HG03060 (cell line): ENCODE measurements around the gene ATG9A.
A peak's percentile ranks its signal among the peaks of the same experiment; 100 is the strongest.
"Not testable (repeated sequence)": the region's sequence is repeated elsewhere in the genome, so short reads cannot be mapped to it uniquely, and the experiment has no call there.

ENCODE experiments used
- ATAC-seq: cut with Tn5 transposase; IDR thresholded peaks from one replicate; pipeline ENCODE4 v1.9.1; 2021; ENCODE audit warnings: low read depth, moderate number of reproducible peaks; ENCODE audit not compliant: unreplicated experiment

ATG9A gene

GRCh38 chr2:219207134-219207883 lies 22.1 kb downstream of the ATG9A start:
- ATAC-seq: no peak

- ATAC-seq: peak; percentile 89
These were observed 22.9 kb downstream of the ATG9A start, which contains the start of gene ZFAND2B for GRCh38 chr2:219206328-219207133. Gene ZFAND2B (plus strand): TSS chr2:219206782. CDS start chr2:219206988, 206 bp downstream.

GRCh38 chr2:219205981-219206327 lies 23.5 kb downstream of the ATG9A start:
- no peak for ATAC-seq

GRCh38 chr2:219205165-219205538 lies 24.3 kb downstream of the ATG9A start:
- no peak for ATAC-seq

GRCh38 chr2:219204425-219205164 lies 24.8 kb downstream of the ATG9A start:
- ATAC-seq: no peak

- ATAC-seq: not testable (repeated sequence)
These were observed 28.1 kb downstream of the ATG9A start for GRCh38 chr2:219201331-219201730.

- not testable (repeated sequence) for ATAC-seq
These were observed 28.7 kb downstream of the ATG9A start for GRCh38 chr2:219200502-219201326.

- ATAC-seq: no peak
These were observed 29.8 kb downstream of the ATG9A start for GRCh38 chr2:219199470-219200211.

- ATAC-seq: no peak
These were observed 30.5 kb downstream of the ATG9A start for GRCh38 chr2:219198974-219199373.

GRCh38 chr2:219197388-219197787 lies 32.0 kb downstream of the ATG9A start:
- no peak for ATAC-seq

- no peak for ATAC-seq
These were observed 42.5 kb downstream of the ATG9A start for GRCh38 chr2:219186754-219187456.

- no peak for ATAC-seq
These were observed 45.3 kb downstream of the ATG9A start for GRCh38 chr2:219184121-219184520.

GRCh38 chr2:219183151-219183772 lies 46.2 kb downstream of the ATG9A start:
- no peak for ATAC-seq

- ATAC-seq: no peak
These were observed 46.9 kb downstream of the ATG9A start for GRCh38 chr2:219182331-219183150.

- ATAC-seq: no peak
These were observed 47.9 kb downstream of the ATG9A start for GRCh38 chr2:219181531-219181930.

GRCh38 chr2:219180961-219181360 lies 48.5 kb downstream of the ATG9A start:
- no peak for ATAC-seq

GRCh38 chr2:219179601-219180465 lies 49.6 kb downstream of the ATG9A start:
- ATAC-seq: no peak
